Measurements from ENCODE around the gene ADGRG3.

- TF ChIP-seq EZH2phosphoT487 (conservative IDR thresholded peaks at IDR 0.05; ENCODE audit: low read length) = no peak
- TF ChIP-seq, protein P1, sequence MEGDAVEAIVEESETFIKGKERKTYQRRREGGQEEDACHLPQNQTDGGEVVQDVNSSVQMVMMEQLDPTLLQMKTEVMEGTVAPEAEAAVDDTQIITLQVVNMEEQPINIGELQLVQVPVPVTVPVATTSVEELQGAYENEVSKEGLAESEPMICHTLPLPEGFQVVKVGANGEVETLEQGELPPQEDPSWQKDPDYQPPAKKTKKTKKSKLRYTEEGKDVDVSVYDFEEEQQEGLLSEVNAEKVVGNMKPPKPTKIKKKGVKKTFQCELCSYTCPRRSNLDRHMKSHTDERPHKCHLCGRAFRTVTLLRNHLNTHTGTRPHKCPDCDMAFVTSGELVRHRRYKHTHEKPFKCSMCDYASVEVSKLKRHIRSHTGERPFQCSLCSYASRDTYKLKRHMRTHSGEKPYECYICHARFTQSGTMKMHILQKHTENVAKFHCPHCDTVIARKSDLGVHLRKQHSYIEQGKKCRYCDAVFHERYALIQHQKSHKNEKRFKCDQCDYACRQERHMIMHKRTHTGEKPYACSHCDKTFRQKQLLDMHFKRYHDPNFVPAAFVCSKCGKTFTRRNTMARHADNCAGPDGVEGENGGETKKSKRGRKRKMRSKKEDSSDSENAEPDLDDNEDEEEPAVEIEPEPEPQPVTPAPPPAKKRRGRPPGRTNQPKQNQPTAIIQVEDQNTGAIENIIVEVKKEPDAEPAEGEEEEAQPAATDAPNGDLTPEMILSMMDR (IDR thresholded peaks at IDR 0.05; ENCODE audit: insufficient read depth, low read length, poor library complexity, severe bottlenecking) = no peak
These were observed 7.2 kb upstream of the ADGRG3 start for GRCh38 chr16:57660715-57661463.

All from SU-DHL-6 (cell line).